Activated CD8-positive, alpha-beta memory T cell treated with anti-CD3 and anti-CD28 coated beads for 24 hours (primary cell): ENCODE measurements around the gene PCDHA7.
"Not testable (repeated sequence)": the region's sequence is repeated elsewhere in the genome, so short reads cannot be mapped to it uniquely, and the experiment has no call there.

Experiments
- DNase-seq: peaks from one replicate; pipeline ENCODE4 v3.0.0-alpha.2; 2020

PCDHA7 gene

DNA sequence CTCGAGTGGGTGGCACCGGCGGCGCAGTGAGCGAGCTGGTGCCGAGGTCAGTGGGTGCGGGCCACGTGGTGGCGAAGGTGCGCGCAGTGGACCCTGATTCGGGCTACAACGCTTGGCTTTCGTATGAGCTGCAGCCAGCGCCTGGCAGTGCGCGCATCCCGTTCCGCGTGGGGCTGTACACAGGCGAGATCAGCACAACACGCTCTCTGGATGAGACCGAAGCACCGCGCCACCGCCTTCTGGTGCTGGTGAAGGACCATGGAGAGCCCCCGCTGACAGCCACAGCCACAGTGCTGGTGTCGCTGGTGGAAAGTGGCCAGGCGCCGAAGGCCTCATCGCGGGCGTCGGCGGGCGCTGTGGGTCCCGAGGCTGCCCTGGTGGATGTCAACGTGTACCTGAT, 10.6 kb upstream of the PCDHA7 start:
- DNase-seq: no peak

DNA sequence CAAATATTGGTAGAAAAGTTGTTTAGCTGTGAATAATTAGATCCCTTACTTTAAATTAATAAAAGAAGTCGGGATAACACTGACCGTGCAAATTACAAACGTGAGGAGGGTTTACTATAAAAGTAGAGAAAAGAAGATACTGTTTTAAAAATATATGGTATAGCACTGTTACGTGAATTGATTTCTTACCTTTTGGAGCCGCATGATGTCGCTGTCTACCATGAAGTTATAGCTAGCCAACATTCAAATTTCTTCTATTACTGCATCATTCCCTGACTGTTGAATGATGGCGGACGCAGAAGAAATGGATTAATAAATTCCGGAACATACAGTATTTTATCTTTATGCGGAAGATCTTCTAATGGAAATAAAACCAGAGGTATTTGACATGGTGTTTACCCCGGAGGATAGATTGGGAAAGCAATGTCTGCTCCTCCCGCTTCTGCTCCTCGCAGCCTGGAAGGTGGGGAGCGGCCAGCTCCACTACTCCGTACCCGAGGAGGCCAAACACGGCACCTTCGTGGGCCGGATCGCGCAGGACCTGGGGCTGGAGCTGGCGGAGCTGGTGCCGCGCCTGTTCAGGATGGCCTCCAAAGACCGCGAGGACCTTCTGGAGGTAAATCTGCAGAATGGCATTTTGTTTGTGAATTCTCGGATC, 6.2 kb upstream of the PCDHA7 start, which contains the start of gene PCDHA6:
PCDHA6 (plus strand) TSS at position 257 of the 658 bp plus-strand sequence; CDS start at position 389, 132 bp downstream.
- DNase-seq: no peak

DNA sequence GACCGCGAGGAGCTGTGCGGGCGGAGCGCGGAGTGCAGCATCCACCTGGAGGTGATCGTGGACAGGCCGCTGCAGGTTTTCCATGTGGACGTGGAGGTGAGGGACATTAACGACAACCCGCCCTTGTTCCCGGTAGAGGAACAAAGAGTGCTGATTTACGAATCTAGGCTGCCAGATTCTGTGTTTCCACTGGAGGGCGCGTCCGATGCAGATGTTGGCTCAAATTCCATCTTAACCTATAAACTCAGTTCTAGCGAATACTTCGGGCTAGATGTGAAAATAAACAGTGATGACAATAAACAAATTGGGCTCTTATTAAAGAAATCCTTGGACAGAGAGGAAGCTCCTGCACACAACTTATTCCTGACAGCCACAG, 5.7 kb upstream of the PCDHA7 start:
- DNase-seq: no peak

DNA sequence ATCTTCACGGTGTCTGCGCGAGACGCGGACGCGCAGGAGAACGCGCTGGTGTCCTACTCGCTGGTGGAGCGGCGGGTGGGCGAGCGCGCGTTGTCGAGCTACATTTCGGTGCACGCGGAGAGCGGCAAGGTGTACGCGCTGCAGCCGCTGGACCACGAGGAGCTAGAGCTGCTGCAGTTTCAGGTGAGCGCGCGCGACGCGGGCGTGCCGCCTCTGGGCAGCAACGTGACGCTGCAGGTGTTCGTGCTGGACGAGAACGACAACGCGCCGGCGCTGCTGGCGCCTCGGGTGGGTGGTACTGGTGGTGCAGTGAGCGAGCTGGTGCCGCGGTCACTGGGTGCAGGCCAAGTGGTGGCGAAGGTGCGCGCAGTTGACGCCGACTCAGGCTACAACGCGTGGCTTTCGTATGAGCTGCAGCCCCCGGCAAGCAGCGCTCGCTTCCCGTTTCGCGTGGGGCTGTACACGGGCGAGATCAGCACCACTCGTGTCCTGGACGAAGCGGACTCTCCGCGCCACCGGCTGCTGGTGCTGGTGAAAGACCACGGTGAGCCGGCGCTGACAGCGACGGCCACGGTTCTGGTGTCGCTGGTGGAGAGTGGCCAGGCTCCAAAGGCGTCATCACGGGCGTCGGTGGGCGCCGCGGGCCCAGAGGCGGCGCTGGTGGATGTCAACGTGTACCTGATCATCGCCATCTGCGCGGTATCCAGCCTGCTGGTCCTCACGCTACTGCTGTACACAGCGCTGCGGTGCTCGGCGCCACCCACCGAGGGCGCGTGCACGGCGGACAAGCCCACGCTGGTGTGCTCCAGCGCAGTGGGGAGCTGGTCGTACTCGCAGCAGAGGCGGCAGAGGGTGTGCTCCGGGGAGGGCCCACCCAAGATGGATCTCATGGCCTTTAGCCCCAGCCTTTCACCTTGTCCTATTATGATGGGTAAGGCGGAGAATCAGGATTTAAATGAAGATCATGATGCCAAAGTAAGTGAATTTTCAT, 4.3 kb upstream of the PCDHA7 start:
- not testable (repeated sequence) for DNase-seq

DNA sequence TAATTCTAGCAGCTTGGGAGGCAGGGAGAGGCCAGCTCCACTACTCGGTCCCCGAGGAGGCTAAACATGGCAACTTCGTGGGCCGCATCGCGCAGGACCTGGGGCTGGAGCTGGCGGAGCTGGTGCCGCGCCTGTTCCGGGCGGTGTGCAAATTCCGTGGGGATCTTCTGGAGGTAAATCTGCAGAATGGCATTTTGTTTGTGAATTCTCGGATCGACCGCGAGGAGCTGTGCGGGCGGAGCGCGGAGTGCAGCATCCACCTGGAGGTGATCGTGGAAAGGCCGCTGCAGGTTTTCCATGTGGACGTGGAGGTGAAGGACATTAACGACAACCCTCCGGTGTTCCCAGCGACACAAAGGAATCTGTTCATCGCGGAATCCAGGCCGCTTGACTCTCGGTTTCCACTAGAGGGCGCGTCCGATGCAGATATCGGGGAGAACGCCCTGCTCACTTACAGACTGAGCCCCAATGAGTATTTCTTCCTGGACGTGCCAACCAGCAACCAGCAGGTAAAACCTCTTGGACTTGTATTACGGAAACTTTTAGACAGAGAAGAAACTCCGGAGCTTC, 455 bp downstream of the PCDHA7 start:
- not testable (repeated sequence) for DNase-seq

DNA sequence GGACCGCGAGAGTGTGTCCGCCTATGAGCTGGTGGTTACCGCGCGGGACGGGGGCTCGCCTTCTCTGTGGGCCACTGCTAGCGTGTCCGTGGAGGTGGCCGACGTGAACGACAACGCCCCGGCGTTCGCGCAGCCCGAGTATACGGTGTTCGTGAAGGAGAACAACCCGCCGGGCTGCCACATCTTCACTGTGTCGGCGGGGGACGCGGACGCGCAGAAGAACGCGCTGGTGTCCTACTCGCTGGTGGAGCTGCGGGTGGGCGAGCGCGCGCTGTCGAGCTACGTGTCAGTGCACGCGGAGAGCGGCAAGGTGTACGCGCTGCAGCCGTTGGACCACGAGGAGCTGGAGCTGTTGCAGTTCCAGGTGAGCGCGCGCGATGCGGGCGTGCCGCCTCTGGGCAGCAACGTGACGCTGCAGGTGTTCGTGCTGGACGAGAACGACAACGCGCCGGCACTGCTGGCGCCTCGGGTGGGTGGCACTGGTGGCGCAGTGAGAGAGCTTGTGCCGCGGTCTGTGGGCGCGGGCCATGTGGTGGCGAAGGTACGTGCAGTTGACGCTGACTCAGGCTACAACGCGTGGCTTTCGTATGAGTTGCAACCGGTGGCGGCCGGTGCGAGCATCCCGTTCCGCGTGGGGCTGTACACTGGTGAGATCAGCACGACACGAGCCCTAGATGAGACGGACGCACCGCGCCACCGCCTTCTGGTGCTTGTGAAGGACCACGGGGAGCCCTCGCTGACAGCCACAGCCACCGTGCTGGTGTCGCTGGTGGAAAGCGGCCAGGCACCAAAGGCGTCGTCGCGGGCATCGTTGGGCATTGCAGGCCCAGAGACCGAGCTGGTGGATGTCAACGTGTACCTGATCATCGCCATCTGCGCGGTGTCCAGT, 1.8 kb downstream of the PCDHA7 start:
- no peak for DNase-seq

DNA sequence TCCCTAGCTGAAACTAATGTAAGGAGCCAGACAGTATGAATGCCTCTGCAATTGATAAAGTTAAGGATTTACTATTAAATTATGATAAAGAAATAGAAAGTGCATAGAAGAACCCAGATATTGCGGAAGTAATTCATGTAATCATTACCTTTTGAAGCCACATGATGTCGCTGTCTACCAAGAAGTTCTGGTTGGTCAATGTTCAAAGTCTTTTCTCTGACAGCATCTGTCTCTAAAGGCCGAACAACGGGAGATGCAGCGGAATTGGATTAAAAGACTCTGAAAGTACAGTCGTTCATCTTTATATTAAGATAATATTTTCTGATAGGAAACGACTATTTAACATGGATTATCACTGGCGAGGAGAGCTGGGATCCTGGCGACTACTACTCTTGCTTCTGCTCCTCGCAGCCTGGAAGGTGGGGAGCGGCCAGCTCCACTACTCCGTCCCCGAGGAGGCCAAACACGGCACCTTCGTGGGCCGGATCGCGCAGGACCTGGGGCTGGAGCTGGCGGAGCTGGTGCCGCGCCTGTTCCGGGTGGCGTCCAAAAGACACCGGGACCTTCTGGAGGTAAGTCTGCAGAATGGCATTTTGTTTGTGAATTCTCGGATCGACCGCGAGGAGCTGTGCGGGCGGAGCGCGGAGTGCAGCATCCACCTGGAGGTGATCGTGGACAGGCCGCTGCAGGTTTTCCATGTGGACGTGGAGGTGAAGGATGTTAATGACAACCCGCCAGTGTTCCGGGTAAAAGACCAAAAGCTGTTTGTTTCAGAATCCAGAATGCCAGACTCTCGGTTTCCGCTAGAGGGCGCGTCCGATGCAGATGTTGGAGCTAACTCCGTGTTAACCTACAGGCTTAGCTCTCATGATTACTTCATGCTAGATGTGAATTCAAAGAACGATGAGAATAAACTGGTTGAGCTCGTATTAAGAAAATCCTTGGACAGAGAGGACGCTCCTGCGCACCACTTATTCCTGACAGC, 7.2 kb downstream of the PCDHA7 start, which contains the start of gene PCDHA8:
PCDHA8 (plus strand) TSS at position 210 of the 985 bp plus-strand sequence; CDS start at position 345, 135 bp downstream.
- no peak for DNase-seq

DNA sequence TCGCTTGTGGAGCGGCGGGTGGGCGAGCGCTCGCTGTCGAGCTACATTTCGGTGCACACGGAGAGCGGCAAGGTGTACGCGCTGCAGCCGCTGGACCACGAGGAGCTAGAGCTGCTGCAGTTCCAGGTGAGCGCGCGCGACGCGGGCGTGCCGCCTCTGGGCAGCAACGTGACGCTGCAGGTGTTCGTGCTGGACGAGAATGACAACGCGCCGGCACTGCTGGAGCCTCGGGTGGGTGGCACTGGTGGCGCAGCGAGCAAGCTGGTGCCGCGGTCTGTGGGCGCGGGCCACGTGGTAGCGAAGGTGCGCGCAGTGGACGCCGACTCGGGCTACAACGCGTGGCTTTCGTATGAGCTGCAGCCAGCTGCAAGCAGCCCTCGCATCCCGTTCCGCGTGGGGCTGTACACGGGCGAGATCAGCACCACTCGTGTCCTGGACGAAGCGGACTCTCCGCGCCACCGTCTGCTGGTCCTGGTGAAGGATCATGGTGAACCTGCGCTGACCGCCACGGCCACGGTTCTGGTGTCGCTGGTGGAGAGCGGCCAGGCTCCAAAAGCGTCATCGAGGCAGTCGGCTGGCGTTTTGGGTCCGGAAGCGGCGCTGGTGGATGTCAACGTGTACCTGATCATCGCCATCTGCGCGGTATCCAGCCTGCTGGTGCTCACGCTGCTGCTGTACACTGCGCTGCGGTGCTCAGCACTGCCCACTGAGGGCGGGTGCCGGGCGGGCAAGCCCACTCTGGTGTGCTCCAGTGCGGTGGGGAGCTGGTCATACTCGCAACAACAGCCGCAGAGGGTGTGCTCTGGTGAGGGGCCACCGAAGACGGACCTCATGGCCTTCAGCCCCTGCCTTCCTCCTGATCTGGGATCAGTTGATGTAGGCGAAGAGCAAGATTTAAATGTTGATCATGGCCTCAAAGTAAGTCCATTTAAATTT, 9.0 kb downstream of the PCDHA7 start:
- DNase-seq: no peak

DNA sequence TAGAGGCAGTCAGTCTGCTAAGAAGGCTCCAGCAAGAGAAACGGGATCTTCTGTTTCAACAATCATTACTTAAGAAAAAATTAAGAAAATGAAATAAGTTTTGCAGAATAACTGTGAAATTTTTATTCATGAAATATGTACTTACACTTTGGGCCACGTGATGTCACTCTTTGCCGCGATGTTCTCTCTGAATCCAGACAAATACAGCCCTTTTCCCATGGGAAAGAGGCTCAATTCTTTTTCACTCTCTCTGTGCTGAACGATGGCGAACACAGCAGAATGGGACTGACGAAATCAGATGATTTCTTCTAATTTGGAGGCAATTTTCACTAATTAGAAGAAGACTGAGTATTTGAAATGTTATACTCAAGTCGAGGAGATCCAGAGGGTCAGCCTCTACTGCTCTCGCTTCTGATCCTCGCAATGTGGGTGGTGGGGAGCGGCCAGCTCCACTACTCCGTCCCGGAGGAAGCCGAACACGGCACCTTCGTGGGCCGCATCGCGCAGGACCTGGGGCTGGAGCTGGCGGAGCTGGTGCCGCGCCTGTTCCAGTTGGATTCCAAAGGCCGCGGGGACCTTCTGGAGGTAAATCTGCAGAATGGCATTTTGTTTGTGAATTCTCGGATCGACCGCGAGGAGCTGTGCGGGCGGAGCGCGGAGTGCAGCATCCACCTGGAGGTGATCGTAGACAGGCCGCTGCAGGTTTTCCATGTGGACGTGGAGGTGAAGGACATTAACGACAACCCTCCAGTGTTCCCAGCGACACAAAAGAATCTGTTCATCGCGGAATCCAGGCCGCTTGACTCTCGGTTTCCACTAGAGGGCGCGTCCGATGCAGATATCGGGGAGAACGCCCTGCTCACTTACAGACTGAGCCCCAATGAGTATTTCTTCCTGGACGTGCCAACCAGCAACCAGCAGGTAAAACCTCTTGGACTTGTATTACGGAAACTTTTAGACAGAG, 14.4 kb downstream of the PCDHA7 start, which contains the start of gene PCDHA9:
PCDHA9 (plus strand) TSS at position 244 of the 964 bp plus-strand sequence; CDS start at position 358, 114 bp downstream.
- DNase-seq: not testable (repeated sequence)

DNA sequence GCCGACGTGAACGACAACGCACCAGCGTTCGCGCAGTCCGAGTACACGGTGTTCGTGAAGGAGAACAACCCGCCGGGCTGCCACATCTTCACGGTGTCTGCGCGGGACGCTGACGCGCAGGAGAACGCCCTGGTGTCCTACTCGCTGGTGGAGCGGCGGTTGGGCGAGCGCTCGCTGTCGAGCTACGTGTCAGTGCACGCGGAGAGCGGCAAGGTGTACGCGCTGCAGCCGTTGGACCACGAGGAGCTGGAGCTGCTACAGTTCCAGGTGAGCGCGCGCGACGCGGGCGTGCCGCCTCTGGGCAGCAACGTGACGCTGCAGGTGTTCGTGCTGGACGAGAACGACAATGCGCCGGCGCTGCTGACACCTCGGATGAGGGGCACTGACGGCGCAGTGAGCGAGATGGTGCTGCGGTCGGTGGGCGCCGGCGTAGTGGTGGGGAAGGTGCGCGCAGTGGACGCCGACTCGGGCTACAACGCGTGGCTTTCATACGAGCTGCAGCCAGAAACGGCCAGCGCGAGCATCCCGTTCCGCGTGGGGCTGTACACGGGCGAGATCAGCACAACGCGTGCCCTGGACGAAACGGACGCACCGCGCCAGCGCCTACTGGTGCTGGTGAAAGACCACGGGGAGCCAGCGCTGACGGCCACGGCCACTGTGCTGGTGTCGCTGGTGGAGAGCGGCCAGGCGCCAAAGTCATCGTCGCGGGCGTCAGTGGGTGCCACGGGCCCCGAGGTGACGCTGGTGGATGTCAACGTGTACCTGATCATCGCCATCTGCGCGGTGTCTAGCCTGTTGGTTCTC, 16.0 kb downstream of the PCDHA7 start:
- DNase-seq: not testable (repeated sequence)

DNA sequence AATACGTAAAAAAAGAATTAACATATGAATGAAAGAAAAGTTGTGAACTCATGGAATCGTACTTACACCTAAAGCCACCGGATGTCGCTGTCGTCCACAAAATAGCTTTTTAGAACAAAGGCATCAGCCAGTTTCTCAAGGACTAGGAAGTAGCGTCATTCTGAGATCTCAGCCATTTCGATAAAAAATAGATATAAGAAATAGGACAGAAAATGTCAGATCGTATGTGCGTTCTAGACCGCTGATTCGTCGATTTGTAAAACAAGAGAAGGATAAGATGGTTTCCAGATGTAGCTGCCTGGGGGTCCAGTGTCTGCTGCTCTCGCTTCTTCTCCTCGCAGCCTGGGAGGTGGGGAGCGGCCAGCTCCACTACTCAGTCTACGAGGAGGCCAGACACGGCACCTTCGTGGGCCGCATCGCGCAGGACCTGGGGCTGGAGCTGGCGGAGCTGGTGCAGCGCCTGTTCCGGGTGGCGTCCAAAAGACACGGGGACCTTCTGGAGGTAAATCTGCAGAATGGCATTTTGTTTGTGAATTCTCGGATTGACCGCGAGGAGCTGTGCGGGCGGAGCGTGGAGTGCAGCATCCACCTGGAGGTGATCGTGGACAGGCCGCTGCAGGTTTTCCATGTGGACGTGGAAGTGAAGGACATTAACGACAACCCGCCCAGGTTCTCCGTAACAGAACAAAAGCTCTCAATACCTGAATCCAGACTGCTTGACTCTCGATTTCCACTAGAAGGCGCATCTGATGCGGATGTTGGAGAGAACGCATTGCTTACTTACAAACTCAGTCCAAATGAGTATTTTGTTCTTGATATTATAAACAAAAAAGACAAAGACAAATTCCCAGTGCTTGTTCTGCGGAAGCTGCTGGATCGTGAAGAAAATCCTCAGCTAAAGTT, 22.0 kb downstream of the PCDHA7 start, which contains the start of gene PCDHA10:
PCDHA10 (plus strand) TSS at position 126 of the 903 bp plus-strand sequence; CDS start at position 278, 152 bp downstream.
- no peak for DNase-seq

DNA sequence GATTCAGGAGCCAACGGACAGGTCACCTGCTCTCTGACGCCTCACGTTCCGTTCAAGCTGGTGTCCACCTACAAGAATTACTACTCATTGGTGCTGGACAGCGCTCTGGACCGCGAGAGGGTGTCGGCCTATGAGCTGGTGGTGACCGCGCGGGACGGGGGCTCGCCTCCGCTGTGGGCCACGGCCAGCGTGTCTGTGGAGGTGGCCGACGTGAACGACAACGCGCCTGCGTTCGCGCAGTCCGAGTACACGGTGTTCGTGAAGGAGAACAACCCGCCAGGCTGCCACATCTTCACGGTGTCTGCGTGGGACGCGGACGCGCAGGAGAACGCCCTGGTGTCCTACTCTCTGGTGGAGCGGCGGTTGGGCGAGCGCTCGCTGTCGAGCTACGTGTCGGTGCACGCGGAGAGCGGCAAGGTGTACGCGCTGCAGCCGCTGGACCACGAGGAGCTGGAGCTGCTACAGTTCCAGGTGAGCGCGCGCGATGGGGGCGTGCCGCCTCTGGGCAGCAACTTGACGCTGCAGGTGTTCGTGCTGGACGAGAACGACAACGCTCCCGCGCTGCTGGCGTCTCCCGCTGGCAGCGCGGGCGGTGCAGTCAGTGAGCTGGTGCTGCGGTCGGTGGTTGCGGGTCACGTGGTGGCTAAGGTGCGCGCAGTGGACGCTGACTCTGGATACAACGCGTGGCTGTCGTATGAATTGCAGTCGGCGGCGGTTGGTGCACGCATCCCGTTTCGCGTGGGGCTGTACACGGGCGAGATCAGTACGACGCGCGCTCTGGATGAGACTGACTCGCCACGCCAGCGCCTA, 23.3 kb downstream of the PCDHA7 start:
- no peak for DNase-seq

DNA sequence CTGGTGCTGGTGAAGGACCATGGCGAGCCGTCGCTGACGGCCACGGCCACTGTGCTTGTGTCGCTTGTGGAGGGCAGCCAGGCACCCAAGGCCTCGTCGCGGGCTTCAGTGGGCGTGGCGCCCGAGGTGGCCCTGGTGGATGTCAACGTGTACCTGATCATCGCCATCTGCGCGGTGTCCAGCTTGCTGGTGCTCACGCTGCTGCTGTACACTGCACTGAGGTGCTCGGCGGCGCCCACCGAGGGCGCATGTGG, 23.8 kb downstream of the PCDHA7 start:
- DNase-seq: no peak

DNA sequence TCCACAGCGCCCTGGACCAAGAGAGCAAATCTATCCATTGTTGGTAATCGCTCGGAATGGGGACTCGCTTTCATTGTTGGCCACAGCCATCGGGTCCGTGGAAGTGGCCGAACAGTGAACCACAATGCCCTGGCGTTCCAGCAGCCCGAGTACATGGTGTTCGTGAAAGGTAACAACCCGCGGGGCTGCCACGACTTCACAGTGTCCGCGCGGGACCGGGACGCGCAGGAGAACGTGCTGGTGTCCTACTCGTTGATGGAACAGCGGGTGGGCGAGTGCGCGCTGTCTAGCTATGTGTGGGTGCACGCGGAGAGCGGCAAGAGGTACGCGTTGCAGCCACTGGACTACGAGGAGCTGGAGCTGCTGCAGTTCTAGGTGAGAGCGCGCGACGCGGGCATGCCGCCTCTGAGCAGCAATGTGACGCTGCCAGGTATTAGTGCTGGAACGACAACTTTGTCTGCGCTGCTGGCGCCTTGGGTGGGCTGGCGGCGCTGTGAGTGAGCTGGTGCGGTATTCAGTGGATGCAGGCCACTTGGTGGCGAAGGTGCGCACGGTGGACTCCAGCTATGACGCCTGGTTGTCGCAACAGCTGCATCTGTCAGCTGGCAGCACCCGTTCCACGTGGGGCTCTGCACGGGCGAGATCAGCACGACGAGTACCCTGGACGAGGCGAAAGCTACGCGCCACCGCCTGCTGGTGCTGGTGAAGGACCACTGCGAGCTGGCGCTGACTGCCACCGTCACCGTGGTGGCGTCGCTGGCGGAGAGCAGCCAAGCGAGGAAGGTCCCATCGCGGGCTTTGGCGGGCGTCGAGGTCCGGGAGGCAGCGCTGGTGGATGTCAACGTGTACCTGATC, 28.6 kb downstream of the PCDHA7 start:
- no peak for DNase-seq
